CD4-positive, alpha-beta T cell (primary cell): ENCODE measurements around the gene EEF1A2. TPM values are rescaled to one million over a fixed set of nuclear protein-coding genes. Genes with fewer than 3 reads are reported as not detected.

Experiments used
- ATAC-seq: fragments of 200-7000 bp; cut with Tn5 transposase; one replicate; pipeline ENCODE4 v1.10.0; 2022; ENCODE audit warnings: mild to moderate bottlenecking; ENCODE audit not compliant: poor library complexity
- CTCF ChIA-PET: fragments of 350-600 bp; sonication (Branson Sonifier 250); formaldehyde crosslinking; loops from one replicate; lab custom pipeline; 2021; ENCODE audit warnings: antibody characterized with exemption, inconsistent platforms; lab: Charles Lee
- POLR2A ChIA-PET: fragments of 350-600 bp; sonication (Branson Sonifier 250); formaldehyde crosslinking; loops from one replicate; lab custom pipeline; 2021; ENCODE audit warnings: antibody characterized with exemption, inconsistent platforms; lab: Charles Lee
- DNase-seq, 14 experiments: peaks; one replicate each; pipeline ENCODE4 v3.0.0-alpha.2; 2013 to 2020; ENCODE audit warnings: mixed read lengths in 2 of 14
- H3K27ac ChIP-seq, 2 donors: one replicate each; pipeline versions ENCODE4 v1.5.1 to v1.7.0; 2013; ENCODE audit warnings: low read length in 2 of 2, low read depth in 1 of 2, mild to moderate bottlenecking in 1 of 2
- H3K27me3 ChIP-seq, 2 experiments: 1 replicate in 1 of 2; 2 replicates in 1 of 2; pipeline versions ENCODE4 v1.6.1 to v1.7.0; 2013; ENCODE audit warnings: low read length in 2 of 2, control low read depth in 1 of 2, mild to moderate bottlenecking in 1 of 2, moderate library complexity in 1 of 2; ENCODE audit not compliant: insufficient read depth in 2 of 2, control insufficient read depth in 1 of 2
- H3K36me3 ChIP-seq: one replicate; pipeline ENCODE4 v1.6.1; 2013; ENCODE audit warnings: low read length, control low read depth; ENCODE audit not compliant: insufficient read depth
- H3K4me1 ChIP-seq: one replicate; pipeline ENCODE4 v1.6.1; 2013; ENCODE audit warnings: low read length, control low read depth; ENCODE audit not compliant: insufficient read depth
- H3K4me3 ChIP-seq: one replicate; pipeline ENCODE4 v1.5.1; 2013; ENCODE audit warnings: mild to moderate bottlenecking, low read length, moderate library complexity
- H3K9me3 ChIP-seq, 2 experiments: 1 replicate in 1 of 2; 2 replicates in 1 of 2; pipeline versions ENCODE4 v1.6.1 to v1.7.0; 2013; ENCODE audit warnings: low read length in 2 of 2, mild to moderate bottlenecking in 2 of 2, control low read depth in 1 of 2, moderate library complexity in 1 of 2; ENCODE audit not compliant: control insufficient read depth in 1 of 2, insufficient read depth in 1 of 2
- H3K27ac Mint-ChIP-seq: one replicate; pipeline ENCODE4 v1.8.0; 2020; ENCODE audit warnings: mixed read lengths
- H3K27me3 Mint-ChIP-seq: one replicate; pipeline ENCODE4 v1.8.0; 2021; ENCODE audit warnings: mixed read lengths
- H3K36me3 Mint-ChIP-seq: one replicate; pipeline ENCODE4 v1.8.0; 2021; ENCODE audit warnings: low read depth, mixed read lengths
- H3K4me1 Mint-ChIP-seq: one replicate; pipeline ENCODE4 v1.8.0; 2021; ENCODE audit warnings: low read depth, mixed read lengths
- H3K4me3 Mint-ChIP-seq: one replicate; pipeline ENCODE4 v1.8.0; 2020; ENCODE audit warnings: mild to moderate bottlenecking, mixed read lengths
- H3K9me3 Mint-ChIP-seq: one replicate; pipeline ENCODE4 v1.8.0; 2020; ENCODE audit warnings: mixed read lengths
- CTCF ChIP-seq: fragments of 200-600 bp; IDR thresholded peaks from one replicate; pipeline ENCODE4 v1.8.0; 2022; ENCODE audit warnings: antibody characterized with exemption, mild to moderate bottlenecking
- intact Hi-C, 2 experiments: fragments of 100-400 bp; cut with DNase I in 1 of 2; cut with micrococcal nuclease in 1 of 2; formaldehyde crosslinking; loops; one replicate each; pipeline versions ENCODE4 v1.15.1 to v1.9.0; 2023 to 2025; cut with DNase I, micrococcal nuclease
- total RNA-seq, 174 experiments: library from RNA in 2 of 174; stranded (reverse) in 2 of 174; gene quantifications; one replicate each; pipeline ENCODE4 v1.2.3 and lab custom pipeline; 2021 to 2026

EEF1A2 gene
- total RNA-seq, 2 experiments from 2014 or later = 0.92 to 1.1 TPM

DNA sequence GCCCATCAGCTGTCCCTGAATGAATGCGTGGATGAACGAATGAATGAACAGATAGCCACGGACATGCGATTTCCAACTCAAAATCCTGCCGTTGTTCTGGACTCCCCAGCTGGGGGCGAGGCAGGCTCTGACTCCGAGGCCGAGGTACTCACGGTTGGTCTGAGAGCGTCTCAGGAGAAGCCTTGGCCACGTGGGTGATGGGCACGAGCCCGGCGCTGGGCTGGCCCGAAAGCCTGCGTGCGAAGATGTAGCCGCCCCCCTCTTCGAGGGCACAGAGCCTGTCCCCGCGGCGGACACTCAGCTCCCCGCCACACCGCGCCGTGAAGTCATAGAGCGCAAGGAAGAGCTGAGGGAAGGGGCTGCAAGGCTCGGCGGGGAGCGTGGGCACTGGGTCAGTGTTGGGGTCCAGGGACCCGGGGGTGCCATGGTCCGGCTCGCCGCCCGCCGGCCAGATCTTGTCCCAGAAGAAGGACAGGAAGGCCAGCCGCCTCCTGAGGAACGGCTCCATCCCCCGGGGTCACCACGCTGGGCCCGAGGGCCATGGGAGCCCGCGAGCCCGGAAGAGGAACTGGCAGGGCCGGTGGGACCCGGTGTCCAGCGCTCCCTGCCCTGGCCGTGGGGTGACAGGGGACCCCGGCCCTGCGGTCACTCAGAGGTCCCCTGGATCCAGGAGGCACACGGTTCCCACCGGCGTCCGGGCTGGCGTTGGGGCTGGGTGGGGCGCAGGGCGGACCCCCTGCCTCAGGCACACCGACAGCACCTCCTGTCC lies 48.3 kb upstream of the EEF1A2 start:
- POLR2A ChIA-PET = interaction anchor here (1.1 to 1.2 kb wide), 2 partner anchors 9 to 26 kb away, joined by 3 to 4 read pairs; partner anchors contain the start of gene PTK6
- H3K27me3 Mint-ChIP-seq = no peaks in the 10 kb centered on the region

DNA sequence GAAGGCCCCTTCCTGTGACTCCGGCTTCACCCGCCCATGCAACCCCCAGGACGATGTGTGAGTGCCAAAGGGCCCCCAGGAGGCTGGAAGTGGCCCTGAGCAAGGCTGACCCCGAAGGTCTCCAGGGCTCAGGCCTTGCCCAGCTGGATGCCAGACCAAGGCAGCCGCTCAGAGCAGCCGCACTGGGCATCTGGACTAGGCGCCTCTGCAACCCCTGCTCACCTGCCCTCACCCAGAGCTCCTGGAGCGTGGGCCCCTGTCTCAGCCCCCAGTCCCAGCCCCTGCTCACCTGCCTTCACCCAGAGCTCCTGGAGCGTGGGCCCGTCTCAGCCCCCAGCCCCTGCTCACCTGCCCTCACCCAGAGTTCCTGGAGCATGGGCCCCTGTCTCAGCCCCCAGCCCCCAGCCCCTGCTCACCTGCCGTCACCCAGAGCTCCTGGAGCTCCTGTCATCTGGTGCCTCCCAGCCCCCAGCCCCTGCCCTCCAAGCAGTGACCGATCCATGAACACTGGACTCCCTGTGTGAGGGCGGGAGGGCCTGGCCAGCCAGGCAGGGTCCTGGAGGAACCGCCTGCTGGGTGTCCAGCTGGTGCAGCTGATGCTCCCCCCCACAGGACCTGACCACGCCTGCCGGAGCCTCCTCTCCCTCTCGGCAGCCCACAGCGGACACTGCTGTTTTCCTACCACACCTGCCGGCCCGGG lies 47.5 kb upstream of the EEF1A2 start:
- H3K4me1 Mint-ChIP-seq = peaks cover 5% of the 10 kb centered on the region
- no peak for DNase-seq
- TF ChIP-seq CTCF = no peak
- H3K27me3 Mint-ChIP-seq = no peaks in the 10 kb centered on the region
- ATAC-seq = no peak
- Histone ChIP-seq H3K27ac (no peak overlapping the region), H3K4me3 (no peak overlapping the region), H3K4me1 (peaks cover 11% of the 10 kb centered on the region), H3K9me3 (no peaks in the 10 kb centered on the region), H3K36me3 (no peaks in the 10 kb centered on the region), H3K27me3 (peaks cover 3 to 5% of the 10 kb centered on the region in 2 experiments)
- no peaks in the 10 kb centered on the region for H3K36me3 Mint-ChIP-seq
- intact Hi-C loops = no loop called here
- no peak overlapping the region for H3K4me3 Mint-ChIP-seq
- H3K27ac Mint-ChIP-seq = no peak overlapping the region
- CTCF ChIA-PET = no interaction called here
- H3K9me3 Mint-ChIP-seq = no peaks in the 10 kb centered on the region
- POLR2A ChIA-PET = interaction anchor here (0.5 to 1.2 kb wide), 3 partner anchors 9 to 112 kb away, joined by 3 to 4 read pairs (median 3); partner anchors contain the start of genes PTK6 and RTEL1

More for the DNA sequence above, 48.3 kb upstream of the EEF1A2 start:
- H3K4me3 ChIP-seq = no peak overlapping the region
- no peaks in the 10 kb centered on the region for H3K36me3 ChIP-seq
- DNase-seq (no peak), ATAC-seq (no peak)
- no peaks in the 10 kb centered on the region for H3K9me3 ChIP-seq
- no peak overlapping the region for H3K4me3 Mint-ChIP-seq
- peaks cover 7% of the 10 kb centered on the region for H3K4me1 Mint-ChIP-seq
- CTCF ChIA-PET = no interaction called here
- H3K9me3 Mint-ChIP-seq = no peaks in the 10 kb centered on the region
- H3K27me3 ChIP-seq = peaks cover 3 to 5% of the 10 kb centered on the region in 2 experiments
- peaks cover 15% of the 10 kb centered on the region for H3K4me1 ChIP-seq
- intact Hi-C loops = no loop called here
- no peak overlapping the region for H3K27ac Mint-ChIP-seq
- no peaks in the 10 kb centered on the region for H3K36me3 Mint-ChIP-seq
- no peak overlapping the region for H3K27ac ChIP-seq
- TF ChIP-seq CTCF = no peak

DNA sequence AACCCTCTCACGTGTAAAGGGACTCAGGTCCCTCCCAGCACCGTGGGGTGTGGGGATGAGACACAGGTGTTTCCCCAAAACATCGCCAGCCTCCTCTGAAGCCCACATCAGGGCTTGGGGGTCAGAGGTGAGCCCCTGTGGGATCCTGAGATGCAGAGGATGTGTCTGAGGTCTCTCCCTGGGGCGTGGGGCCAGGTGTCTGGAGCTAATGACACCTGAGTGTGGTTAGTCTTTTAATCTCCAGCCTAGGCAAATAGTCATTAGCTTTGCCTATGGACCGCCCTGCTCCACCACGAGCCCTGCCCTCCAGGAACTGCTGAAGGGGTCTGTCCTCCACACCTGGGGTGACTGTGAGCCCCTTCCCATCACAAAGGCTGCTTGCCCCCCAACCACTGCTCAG lies 46.9 kb upstream of the EEF1A2 start:
- intact Hi-C loops = no loop called here
- H3K9me3 Mint-ChIP-seq = no peaks in the 10 kb centered on the region
- POLR2A ChIA-PET = interaction anchor here (0.5 to 1.6 kb wide), 4 partner anchors 8 to 112 kb away, joined by 3 to 4 read pairs (median 3); partner anchors contain the start of genes GMEB2, PTK6 and RTEL1

More for the DNA sequence above, 46.9 kb upstream of the EEF1A2 start:
- Histone ChIP-seq H3K36me3 (no peaks in the 10 kb centered on the region), H3K4me3 (no peak overlapping the region), H3K27ac (no peak overlapping the region), H3K9me3 (no peaks in the 10 kb centered on the region), H3K4me1 (peaks cover 11% of the 10 kb centered on the region), H3K27me3 (peaks cover 3 to 5% of the 10 kb centered on the region in 2 experiments)
- Mint-ChIP-seq H3K36me3 (no peaks in the 10 kb centered on the region), H3K4me1 (no peaks in the 10 kb centered on the region), H3K4me3 (no peak overlapping the region), H3K27me3 (no peaks in the 10 kb centered on the region), H3K27ac (no peak overlapping the region)
- DNase-seq (no peak), ATAC-seq (no peak)
- CTCF ChIA-PET = no interaction called here
- no peak for TF ChIP-seq CTCF
